HepG2 (cell line): ENCODE results near the gene SLCO4A1. TPM values are rescaled to one million over a fixed set of nuclear protein-coding genes. Genes with fewer than 3 reads are reported as not detected.

Source experiments
- BHLHE40 ChIP-seq: IDR thresholded peaks from 2 replicates; pipeline ENCODE4 v1.6.1; 2011; ENCODE audit warnings: low read length, improper control_type of control experiment
- CCAR2 ChIP-seq: fragments of 200-400 bp; formaldehyde crosslinking; optimal IDR thresholded peaks from 2 replicates; pipeline ENCODE3; 2018; ENCODE audit warnings: low read depth, mild to moderate bottlenecking, low read length, moderate library complexity
- ERF ChIP-seq: IDR thresholded peaks from 2 replicates; pipeline ENCODE4 v1.6.1; 2018; ENCODE audit warnings: missing biosample characterization, missing genetic modification reagents
- FOXJ3 ChIP-seq: sonication (generic); formaldehyde crosslinking; IDR thresholded peaks from 2 replicates; pipeline ENCODE4 v1.4.0; 2020; ENCODE audit warnings: missing genetic modification reagents, mild to moderate bottlenecking, borderline replicate concordance
- HMGA1 ChIP-seq: sonication (generic); formaldehyde crosslinking; conservative IDR thresholded peaks from 2 replicates; pipeline ENCODE4 v1.4.0; 2020; ENCODE audit warnings: missing genetic modification reagents
- KAT8 ChIP-seq: IDR thresholded peaks from 2 replicates; pipeline ENCODE4 v1.6.1; 2016; ENCODE audit warnings: missing genetic modification reagents, missing compliant biosample characterization
- MAZ ChIP-seq, 2 experiments: sonication (generic) in 1 of 2; formaldehyde crosslinking in 1 of 2; IDR thresholded peaks; 2 replicates each; pipeline versions ENCODE4 v1.5.0 to v1.6.1; 2012 to 2020; ENCODE audit warnings: low read depth in 2 of 2, mild to moderate bottlenecking in 2 of 2, borderline replicate concordance in 1 of 2, improper control_type of control experiment in 1 of 2, low read length in 1 of 2, missing genetic modification reagents in 1 of 2, moderate library complexity in 1 of 2
- MTF1 ChIP-seq: sonication (generic); formaldehyde crosslinking; IDR thresholded peaks from 2 replicates; pipeline ENCODE4 v1.5.0; 2020; ENCODE audit warnings: missing genetic modification reagents
- NPAS2 ChIP-seq: sonication (generic); formaldehyde crosslinking; IDR thresholded peaks from 2 replicates; pipeline ENCODE4 v1.8.0; 2022; ENCODE audit warnings: mild to moderate bottlenecking, missing genetic modification reagents, borderline replicate concordance
- ONECUT2 ChIP-seq: sonication (generic); formaldehyde crosslinking; IDR thresholded peaks from 2 replicates; pipeline ENCODE4 v1.4.0; 2020; ENCODE audit warnings: missing genetic modification reagents
- SCMH1 ChIP-seq: sonication (generic); formaldehyde crosslinking; IDR thresholded peaks from 2 replicates; pipeline ENCODE4 v1.9.0; 2021; ENCODE audit warnings: missing genetic modification reagents, mild to moderate bottlenecking, borderline replicate concordance
- SP4 ChIP-seq: sonication (generic); formaldehyde crosslinking; IDR thresholded peaks from 2 replicates; pipeline ENCODE4 v1.8.1; 2023; ENCODE audit warnings: mild to moderate bottlenecking, missing genetic modification reagents
- SPEN ChIP-seq: sonication (generic); formaldehyde crosslinking; IDR thresholded peaks from 2 replicates; pipeline ENCODE4 v1.5.1; 2020; ENCODE audit warnings: low read depth, mild to moderate bottlenecking, missing genetic modification reagents
- TAF15 ChIP-seq: fragments of 200-400 bp; formaldehyde crosslinking; IDR thresholded peaks from one replicate; pipeline ENCODE4 v1.6.1; 2018; ENCODE audit warnings: mild to moderate bottlenecking, low read depth, low read length; ENCODE audit not compliant: poor library complexity, severe bottlenecking
- TEAD2 ChIP-seq: sonication (generic); formaldehyde crosslinking; IDR thresholded peaks from 2 replicates; pipeline ENCODE4 v1.9.0; 2021; ENCODE audit warnings: missing genetic modification reagents
- ZNF12 ChIP-seq: sonication (generic); formaldehyde crosslinking; IDR thresholded peaks from 2 replicates; pipeline ENCODE4 v1.5.0; 2020; ENCODE audit warnings: missing genetic modification reagents
- ZNF136 ChIP-seq: sonication (generic); formaldehyde crosslinking; IDR thresholded peaks from 2 replicates; pipeline ENCODE4 v1.8.1; 2022; ENCODE audit warnings: low read depth, mild to moderate bottlenecking, moderate library complexity, missing genetic modification reagents
- ZNF143 ChIP-seq: sonication (generic); formaldehyde crosslinking; IDR thresholded peaks from 2 replicates; pipeline ENCODE4 v1.4.0; 2020; ENCODE audit warnings: missing genetic modification reagents
- ZNF160 ChIP-seq: sonication (generic); formaldehyde crosslinking; IDR thresholded peaks from 2 replicates; pipeline ENCODE4 v1.8.0; 2022; ENCODE audit warnings: mild to moderate bottlenecking, inconsistent platforms, missing genetic modification reagents
- ZNF501 ChIP-seq: sonication (generic); formaldehyde crosslinking; IDR thresholded peaks from 2 replicates; pipeline ENCODE4 v1.5.1; 2020; ENCODE audit warnings: mild to moderate bottlenecking, moderate library complexity, missing genetic modification reagents
- ZNF552 ChIP-seq: sonication (generic); formaldehyde crosslinking; IDR thresholded peaks from 2 replicates; pipeline ENCODE4 v1.9.0; 2022; ENCODE audit warnings: missing genetic modification reagents, mild to moderate bottlenecking, borderline replicate concordance
- ZNF563 ChIP-seq: sonication (generic); formaldehyde crosslinking; IDR thresholded peaks from 2 replicates; pipeline ENCODE4 v1.8.0; 2022; ENCODE audit warnings: mild to moderate bottlenecking, moderate library complexity, missing genetic modification reagents
- ZNF766 ChIP-seq: sonication (generic); formaldehyde crosslinking; IDR thresholded peaks from 2 replicates; pipeline ENCODE4 v1.5.0; 2020; ENCODE audit warnings: missing genetic modification reagents, borderline replicate concordance
- ZNF768 ChIP-seq: sonication (generic); formaldehyde crosslinking; IDR thresholded peaks from 2 replicates; pipeline ENCODE4 v1.4.0; 2020; ENCODE audit warnings: missing genetic modification reagents
- polyA plus RNA-seq, 8 experiments: library from polyadenylated mRNA; depleted of rRNA in 3 of 8; stranded (reverse) in 7 of 8; unstranded in 1 of 8; fragments of >200 nt; fragmentation: Illumina TruSeq in 4 of 8; extraction: Trizol in 4 of 8; gene quantifications; 2 replicates each; pipeline versions ENCODE4 v1.2.1 to v1.2.3, GENCODE V29; 2011 to 2016; ENCODE audit warnings: low read depth in 4 of 8, missing spikeins in 1 of 8, mixed read lengths in 1 of 8; ENCODE audit not compliant: insufficient read depth in 1 of 8
- total RNA-seq, 5 experiments: library from RNA; depleted of rRNA; stranded (reverse); fragments of >200 nt; fragmentation: Illumina TruSeq; extraction: Trizol; gene quantifications; 2 replicates each; pipeline ENCODE4 v1.2.3, GENCODE V29; 2016; ENCODE audit warnings: low read depth in 1 of 5
- TF ChIP-seq, protein P1 (sequence below): sonication (generic); formaldehyde crosslinking; IDR thresholded peaks from 2 replicates; pipeline ENCODE4 v1.5.0; 2020; ENCODE audit warnings: missing genetic modification reagents
- TF ChIP-seq, protein P2 (sequence below): sonication (generic); formaldehyde crosslinking; conservative IDR thresholded peaks from 2 replicates; pipeline ENCODE4 v1.4.0; 2020; ENCODE audit warnings: missing genetic modification reagents
- TF ChIP-seq, protein P3 (sequence below): sonication (generic); formaldehyde crosslinking; IDR thresholded peaks from 2 replicates; pipeline ENCODE4 v1.4.0; 2020; ENCODE audit warnings: missing genetic modification reagents
- TF ChIP-seq, protein P4 (sequence below): sonication (generic); formaldehyde crosslinking; IDR thresholded peaks from 2 replicates; pipeline ENCODE4 v1.4.0; 2020; ENCODE audit warnings: mild to moderate bottlenecking, missing genetic modification reagents

Gene SLCO4A1
- total and polyA plus RNA-seq, 2 of the 13 experiments (the other 11 are each of a cell fraction or from before 2014, with no cell fraction given): 55.5 to 112 TPM

DNA sequence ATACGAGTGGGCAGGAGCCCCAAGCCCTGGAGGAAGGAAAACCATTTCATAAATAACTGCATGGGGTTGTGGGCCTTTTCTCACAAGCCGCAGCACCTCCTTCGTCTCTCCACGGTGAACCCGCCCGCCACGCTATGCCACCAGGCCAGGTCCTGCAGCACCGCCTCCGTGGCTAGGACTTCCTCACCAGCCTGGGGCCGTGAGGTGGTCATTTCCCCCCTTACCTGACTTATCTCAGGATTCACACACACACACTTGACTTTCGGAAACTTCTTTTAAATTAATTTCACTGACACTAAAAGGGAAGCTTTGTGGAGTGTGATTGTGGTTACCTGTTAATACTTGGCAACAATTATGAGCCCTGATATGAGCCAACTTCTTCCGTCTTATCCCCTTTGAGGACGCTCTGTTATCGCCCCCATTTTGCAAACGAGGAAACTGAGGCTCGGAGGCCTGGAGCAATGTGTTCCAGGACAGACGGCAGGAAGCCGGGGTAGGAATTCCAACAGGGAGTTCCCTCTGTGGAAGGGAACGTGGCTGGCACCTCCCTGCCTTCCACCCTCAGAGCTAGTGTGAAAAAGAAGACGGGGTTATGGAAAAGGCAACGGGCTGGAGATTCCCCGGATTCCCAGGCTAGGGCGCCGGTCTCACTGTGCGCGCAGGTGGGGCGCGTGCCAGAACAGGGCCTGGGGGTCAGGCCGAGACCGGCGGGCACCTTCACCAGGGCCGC lies 817 bp upstream of the SLCO4A1 start (continued):
- TF ChIP-seq CCAR2 (no peak), ZNF768 (CRISPR knock-in tag) (no peak), ZNF12 (no peak), BHLHE40 (no peak), MTF1 (CRISPR knock-in tag) (peak; percentile 44; the same call in 1 of the 2 replicates), SPEN (CRISPR knock-in tag) (no peak), ZNF552 (CRISPR knock-in tag) (no peak), ZNF143 (CRISPR knock-in tag) (no peak), ZNF766 (CRISPR knock-in tag) (no peak), MAZ (IDR thresholded peaks at IDR 0.05; ENCODE audit: borderline replicate concordance, low read depth, low read length) (no peak), MAZ (CRISPR knock-in tag; IDR thresholded peaks at IDR 0.05; ENCODE audit: low read depth) (no peak), ZNF160 (CRISPR knock-in tag) (no peak), TEAD2 (CRISPR knock-in tag) (no peak), ONECUT2 (CRISPR knock-in tag) (no peak), SCMH1 (CRISPR knock-in tag) (no peak), ZNF501 (no peak), FOXJ3 (CRISPR knock-in tag) (0 out of 2 replicates have a peak, but pooled peaks have one; percentile 20), ZNF136 (CRISPR knock-in tag) (0 out of 2 replicates have a peak, but pooled peaks have one; percentile 11), HMGA1 (CRISPR knock-in tag) (no peak), KAT8 (CRISPR knock-in tag) (no peak), ERF (CRISPR knock-in tag) (no peak), NPAS2 (CRISPR knock-in tag) (no peak), SP4 (CRISPR knock-in tag) (no peak), TAF15 (no peak), ZNF563 (CRISPR knock-in tag) (no peak)
- TF ChIP-seq, protein P1, sequence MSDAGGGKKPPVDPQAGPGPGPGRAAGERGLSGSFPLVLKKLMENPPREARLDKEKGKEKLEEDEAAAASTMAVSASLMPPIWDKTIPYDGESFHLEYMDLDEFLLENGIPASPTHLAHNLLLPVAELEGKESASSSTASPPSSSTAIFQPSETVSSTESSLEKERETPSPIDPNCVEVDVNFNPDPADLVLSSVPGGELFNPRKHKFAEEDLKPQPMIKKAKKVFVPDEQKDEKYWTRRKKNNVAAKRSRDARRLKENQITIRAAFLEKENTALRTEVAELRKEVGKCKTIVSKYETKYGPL (CRISPR knock-in tag): 0 out of 2 replicates have a peak, but pooled peaks have one; percentile 25
- TF ChIP-seq, protein P2, sequence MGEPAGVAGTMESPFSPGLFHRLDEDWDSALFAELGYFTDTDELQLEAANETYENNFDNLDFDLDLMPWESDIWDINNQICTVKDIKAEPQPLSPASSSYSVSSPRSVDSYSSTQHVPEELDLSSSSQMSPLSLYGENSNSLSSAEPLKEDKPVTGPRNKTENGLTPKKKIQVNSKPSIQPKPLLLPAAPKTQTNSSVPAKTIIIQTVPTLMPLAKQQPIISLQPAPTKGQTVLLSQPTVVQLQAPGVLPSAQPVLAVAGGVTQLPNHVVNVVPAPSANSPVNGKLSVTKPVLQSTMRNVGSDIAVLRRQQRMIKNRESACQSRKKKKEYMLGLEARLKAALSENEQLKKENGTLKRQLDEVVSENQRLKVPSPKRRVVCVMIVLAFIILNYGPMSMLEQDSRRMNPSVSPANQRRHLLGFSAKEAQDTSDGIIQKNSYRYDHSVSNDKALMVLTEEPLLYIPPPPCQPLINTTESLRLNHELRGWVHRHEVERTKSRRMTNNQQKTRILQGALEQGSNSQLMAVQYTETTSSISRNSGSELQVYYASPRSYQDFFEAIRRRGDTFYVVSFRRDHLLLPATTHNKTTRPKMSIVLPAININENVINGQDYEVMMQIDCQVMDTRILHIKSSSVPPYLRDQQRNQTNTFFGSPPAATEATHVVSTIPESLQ (CRISPR knock-in tag): no peak
- TF ChIP-seq, protein P3, sequence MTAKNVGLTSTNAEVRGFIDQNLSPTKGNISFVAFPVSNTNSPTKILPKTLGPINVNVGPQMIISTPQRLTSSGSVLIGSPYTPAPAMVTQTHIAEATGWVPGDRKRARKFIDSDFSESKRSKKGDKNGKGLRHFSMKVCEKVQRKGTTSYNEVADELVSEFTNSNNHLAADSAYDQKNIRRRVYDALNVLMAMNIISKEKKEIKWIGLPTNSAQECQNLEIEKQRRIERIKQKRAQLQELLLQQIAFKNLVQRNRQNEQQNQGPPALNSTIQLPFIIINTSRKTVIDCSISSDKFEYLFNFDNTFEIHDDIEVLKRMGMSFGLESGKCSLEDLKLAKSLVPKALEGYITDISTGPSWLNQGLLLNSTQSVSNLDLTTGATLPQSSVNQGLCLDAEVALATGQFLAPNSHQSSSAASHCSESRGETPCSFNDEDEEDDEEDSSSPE (CRISPR knock-in tag): no peak
- TF ChIP-seq, protein P4, sequence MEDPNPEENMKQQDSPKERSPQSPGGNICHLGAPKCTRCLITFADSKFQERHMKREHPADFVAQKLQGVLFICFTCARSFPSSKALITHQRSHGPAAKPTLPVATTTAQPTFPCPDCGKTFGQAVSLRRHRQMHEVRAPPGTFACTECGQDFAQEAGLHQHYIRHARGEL (CRISPR knock-in tag): no peak; the same call in 1 of the 2 replicates
